Keratinocyte (primary cell): ENCODE data around the gene PDZD2. TPM values are rescaled to one million over a fixed set of nuclear protein-coding genes. Genes with fewer than 3 reads are reported as not detected.

Experiments used
- DNase-seq: peaks from one replicate; pipeline ENCODE4 v3.0.0-alpha.2; 2011; ENCODE audit warnings: low read depth, missing footprints, low spot score
- FAIRE-seq: peaks from 2 replicates; lab custom pipeline; 2011; peaks lifted over from hg19 to GRCh38; lab: Jason Lieb, UNC
- H2AFZ ChIP-seq: 2 replicates; pipeline ENCODE4 v1.6.0; 2012; ENCODE audit warnings: low read length, control low read depth, inconsistent platforms; ENCODE audit not compliant: control insufficient read depth
- H3K27ac ChIP-seq: 2 replicates; pipeline ENCODE4 v1.5.1; 2011; ENCODE audit warnings: low read length; ENCODE audit not compliant: control insufficient read depth, insufficient read depth
- H3K27me3 ChIP-seq: 3 replicates; pipeline ENCODE4 v1.6.0; 2011; ENCODE audit warnings: low read length; ENCODE audit not compliant: control insufficient read depth, insufficient read depth; ENCODE audit errors: extremely low read depth
- H3K36me3 ChIP-seq, 2 experiments: 2 replicates in 1 of 2; 3 replicates in 1 of 2; pipeline ENCODE4 v1.5.1; 2011; ENCODE audit warnings: low read length in 2 of 2, mild to moderate bottlenecking in 1 of 2; ENCODE audit not compliant: control insufficient read depth in 2 of 2, insufficient read depth in 2 of 2; ENCODE audit errors: extremely low read depth in 1 of 2
- H3K4me1 ChIP-seq: 3 replicates; pipeline ENCODE4 v1.5.1; 2011; ENCODE audit warnings: low read length; ENCODE audit not compliant: control insufficient read depth, insufficient read depth; ENCODE audit errors: extremely low read depth
- H3K4me2 ChIP-seq: 3 replicates; pipeline ENCODE4 v1.6.0; 2011; ENCODE audit warnings: low read depth, low read length; ENCODE audit not compliant: control insufficient read depth, insufficient read depth; ENCODE audit errors: extremely low read depth
- H3K4me3 ChIP-seq, 3 experiments: fragments of 200-600 bp in 1 of 3; sonication (generic) in 1 of 3; 2 replicates in 2 of 3; 3 replicates in 1 of 3; pipeline ENCODE4 v1.5.1; 2011 to 2016; ENCODE audit warnings: low read length in 3 of 3, mild to moderate bottlenecking in 3 of 3, control low read depth in 2 of 3, inconsistent platforms in 1 of 3, low read depth in 1 of 3, mixed read lengths in 1 of 3, mixed run types in 1 of 3, moderate library complexity in 1 of 3; ENCODE audit not compliant: control insufficient read depth in 2 of 3, insufficient read depth in 2 of 3; ENCODE audit errors: extremely low read depth in 1 of 3
- H3K79me2 ChIP-seq: 2 replicates; pipeline ENCODE4 v1.6.0; 2012; ENCODE audit warnings: low read length; ENCODE audit not compliant: control insufficient read depth, insufficient read depth
- H3K9ac ChIP-seq: 3 replicates; pipeline ENCODE4 v1.6.0; 2011; ENCODE audit warnings: low read length; ENCODE audit not compliant: control insufficient read depth, insufficient read depth; ENCODE audit errors: extremely low read depth
- H3K9me1 ChIP-seq: 3 replicates; pipeline ENCODE4 v1.6.0; 2011; ENCODE audit warnings: low read length; ENCODE audit not compliant: control insufficient read depth, insufficient read depth; ENCODE audit errors: extremely low read depth
- H3K9me3 ChIP-seq: 2 replicates; pipeline ENCODE4 v1.5.1; 2012; ENCODE audit warnings: low read depth, low read length; ENCODE audit not compliant: control insufficient read depth
- H4K20me1 ChIP-seq: 3 replicates; pipeline ENCODE4 v1.6.0; 2011; ENCODE audit warnings: low read length; ENCODE audit not compliant: control insufficient read depth, insufficient read depth; ENCODE audit errors: extremely low read depth
- EZH2 ChIP-seq: IDR thresholded peaks from one replicate; pipeline ENCODE4 v1.6.1; 2012; ENCODE audit warnings: inconsistent platforms, mild to moderate bottlenecking, low read length, moderate library complexity
- dilution Hi-C: fragments of 300-500 bp; cut with MboI; formaldehyde crosslinking; loops from one replicate; pipeline ENCODE4 v1.7.0; 2020; ENCODE audit warnings: low sequenced_read_pairs; ENCODE audit not compliant: extremely low pct_ligation_motif_present
- polyA plus RNA-seq, 5 experiments: library from polyadenylated mRNA; depleted of rRNA in 3 of 5; stranded (reverse) in 3 of 5; stranded (forward) in 1 of 5; unstranded in 1 of 5; fragments of >200 nt; gene quantifications; 1 replicate in 1 of 5; 2 replicates in 3 of 5; 3 replicates in 1 of 5; pipeline versions ENCODE4 v1.2.1 to v1.2.3, GENCODE V29; 2011 to 2012; ENCODE audit warnings: missing spikeins in 2 of 5, low read depth in 1 of 5, low replicate concordance in 1 of 5
- TF ChIP-seq, protein P1 (sequence below), 3 experiments: IDR thresholded peaks in 1 of 3; conservative IDR thresholded peaks in 1 of 3; optimal IDR thresholded peaks in 1 of 3; 2 replicates in 2 of 3; 3 replicates in 1 of 3; pipeline versions ENCODE3 to v1.5.1; 2011; ENCODE audit warnings: low read length in 3 of 3, mild to moderate bottlenecking in 3 of 3, moderate library complexity in 2 of 3, control low read depth in 1 of 3, inconsistent platforms in 1 of 3; ENCODE audit not compliant: insufficient read depth in 2 of 3; ENCODE audit errors: extremely low read depth in 1 of 3

The PDZD2 gene
- polyA plus RNA-seq, 1 donor (not counting 4 experiments of a cell fraction or from before 2014, with no cell fraction given) = 7.3 TPM

DNA sequence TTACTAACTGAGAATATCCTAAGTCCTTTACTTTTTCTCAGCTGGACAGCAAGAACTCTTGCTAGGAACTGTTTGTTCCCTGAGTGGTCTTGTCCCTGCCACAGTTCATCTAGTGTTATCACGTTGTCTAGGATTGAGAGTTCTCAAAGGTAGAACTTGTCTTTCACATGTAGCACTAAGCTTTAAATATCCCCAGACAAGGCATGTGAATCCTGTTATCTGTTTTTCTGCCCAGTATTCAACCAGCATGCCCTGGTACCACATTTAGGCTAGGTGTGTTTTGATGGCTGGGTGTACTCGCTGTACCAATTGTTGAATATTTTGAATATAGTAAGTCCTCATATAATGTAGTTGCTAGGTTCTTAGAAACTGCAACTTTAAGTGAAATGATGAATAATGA, 27.9 kb upstream of the PDZD2 start:
- TF ChIP-seq, protein P1, sequence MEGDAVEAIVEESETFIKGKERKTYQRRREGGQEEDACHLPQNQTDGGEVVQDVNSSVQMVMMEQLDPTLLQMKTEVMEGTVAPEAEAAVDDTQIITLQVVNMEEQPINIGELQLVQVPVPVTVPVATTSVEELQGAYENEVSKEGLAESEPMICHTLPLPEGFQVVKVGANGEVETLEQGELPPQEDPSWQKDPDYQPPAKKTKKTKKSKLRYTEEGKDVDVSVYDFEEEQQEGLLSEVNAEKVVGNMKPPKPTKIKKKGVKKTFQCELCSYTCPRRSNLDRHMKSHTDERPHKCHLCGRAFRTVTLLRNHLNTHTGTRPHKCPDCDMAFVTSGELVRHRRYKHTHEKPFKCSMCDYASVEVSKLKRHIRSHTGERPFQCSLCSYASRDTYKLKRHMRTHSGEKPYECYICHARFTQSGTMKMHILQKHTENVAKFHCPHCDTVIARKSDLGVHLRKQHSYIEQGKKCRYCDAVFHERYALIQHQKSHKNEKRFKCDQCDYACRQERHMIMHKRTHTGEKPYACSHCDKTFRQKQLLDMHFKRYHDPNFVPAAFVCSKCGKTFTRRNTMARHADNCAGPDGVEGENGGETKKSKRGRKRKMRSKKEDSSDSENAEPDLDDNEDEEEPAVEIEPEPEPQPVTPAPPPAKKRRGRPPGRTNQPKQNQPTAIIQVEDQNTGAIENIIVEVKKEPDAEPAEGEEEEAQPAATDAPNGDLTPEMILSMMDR (optimal IDR thresholded peaks at IDR 0.05 in 1 of 3, IDR thresholded peaks at IDR 0.05 in 1 of 3, conservative IDR thresholded peaks at IDR 0.05 in 1 of 3; ENCODE audit: extremely low read depth in 1 of 3, insufficient read depth in 2 of 3, low read length in 3 of 3) = no peak
- no peak for TF ChIP-seq EZH2
- no peaks in the 10 kb centered on the region for H3K79me2 ChIP-seq
- DNase-seq (no peak), FAIRE-seq (no peak)
- no peaks in the 10 kb centered on the region for H3K27me3 ChIP-seq
- H3K9me3 ChIP-seq = no peaks in the 10 kb centered on the region
- dilution Hi-C loops = no loop called here
- no peaks in the 10 kb centered on the region for H3K9me1 ChIP-seq
- no peaks in the 10 kb centered on the region for H4K20me1 ChIP-seq
- H3K9ac ChIP-seq = no peak overlapping the region
- no peak overlapping the region for H3K27ac ChIP-seq
- H3K4me3 ChIP-seq = no peak overlapping the region
- no peaks in the 10 kb centered on the region for H3K36me3 ChIP-seq
- H3K4me1 ChIP-seq = no peaks in the 10 kb centered on the region
- H2AFZ ChIP-seq = no peak overlapping the region
- H3K4me2 ChIP-seq = no peak overlapping the region

- no peaks in the 10 kb centered on the region for H3K9me1 ChIP-seq
- FAIRE-seq (no peak), DNase-seq (no peak)
- H3K79me2 ChIP-seq = no peaks in the 10 kb centered on the region
- H3K9ac ChIP-seq = no peak overlapping the region
- no peaks in the 10 kb centered on the region for H3K36me3 ChIP-seq
- no peak overlapping the region for H3K27ac ChIP-seq
- no peak overlapping the region for H3K4me2 ChIP-seq
- H3K9me3 ChIP-seq = no peaks in the 10 kb centered on the region
- H2AFZ ChIP-seq = no peak overlapping the region
- TF ChIP-seq, protein P1 (optimal IDR thresholded peaks at IDR 0.05 in 1 of 3, IDR thresholded peaks at IDR 0.05 in 1 of 3, conservative IDR thresholded peaks at IDR 0.05 in 1 of 3; ENCODE audit: extremely low read depth in 1 of 3, insufficient read depth in 2 of 3, low read length in 3 of 3) = no peak
- TF ChIP-seq EZH2 = no peak
- peaks cover 6% of the 10 kb centered on the region for H3K27me3 ChIP-seq
- H3K4me1 ChIP-seq = no peaks in the 10 kb centered on the region
- H4K20me1 ChIP-seq = no peaks in the 10 kb centered on the region
- dilution Hi-C loops = no loop called here
- no peak overlapping the region for H3K4me3 ChIP-seq
Measured at GRCh38 chr5:31613651-31614050, 25.3 kb upstream of the PDZD2 start.
